ENCODE measurements around the gene SLC26A8. TPM values are rescaled to one million over a fixed set of nuclear protein-coding genes. Genes with fewer than 3 reads are reported as not detected.
A peak's percentile ranks its signal among the peaks of the same experiment; 100 is the strongest.

SLC26A8 gene
- total RNA-seq, 1 experiment from 2014 or later = not detected

- intact Hi-C loops (cut with micrococcal nuclease; ENCODE audit: unreplicated experiment) = loop anchor here (5.0 kb wide), 2 partner anchors 57 to 588 kb away; no protein-coding TSS in a partner anchor
- no TSS peak for BruUV-seq (replicated peaks)
- POLR2A ChIA-PET (ENCODE audit: unreplicated experiment) = interaction anchor here (0.6 to 0.7 kb wide), 2 partner anchors 60 to 215 kb away, joined by 3 read pairs; no protein-coding TSS in a partner anchor
- H3F3A ChIP-seq (ENCODE audit: insufficient read depth, low read depth) = peaks cover 19% of the 10 kb centered on the region; the same call in 1 of the 2 replicates
- H3K27ac ChIP-seq = peak overlapping the region; percentile 87
- no peaks in the 10 kb centered on the region for H3K9me3 ChIP-seq (ENCODE audit: insufficient read depth, low read depth)
- TF ChIP-seq EZH2 (IDR thresholded peaks at IDR 0.05; ENCODE audit: low read depth) = no peak
- TF ChIP-seq, protein P1, sequence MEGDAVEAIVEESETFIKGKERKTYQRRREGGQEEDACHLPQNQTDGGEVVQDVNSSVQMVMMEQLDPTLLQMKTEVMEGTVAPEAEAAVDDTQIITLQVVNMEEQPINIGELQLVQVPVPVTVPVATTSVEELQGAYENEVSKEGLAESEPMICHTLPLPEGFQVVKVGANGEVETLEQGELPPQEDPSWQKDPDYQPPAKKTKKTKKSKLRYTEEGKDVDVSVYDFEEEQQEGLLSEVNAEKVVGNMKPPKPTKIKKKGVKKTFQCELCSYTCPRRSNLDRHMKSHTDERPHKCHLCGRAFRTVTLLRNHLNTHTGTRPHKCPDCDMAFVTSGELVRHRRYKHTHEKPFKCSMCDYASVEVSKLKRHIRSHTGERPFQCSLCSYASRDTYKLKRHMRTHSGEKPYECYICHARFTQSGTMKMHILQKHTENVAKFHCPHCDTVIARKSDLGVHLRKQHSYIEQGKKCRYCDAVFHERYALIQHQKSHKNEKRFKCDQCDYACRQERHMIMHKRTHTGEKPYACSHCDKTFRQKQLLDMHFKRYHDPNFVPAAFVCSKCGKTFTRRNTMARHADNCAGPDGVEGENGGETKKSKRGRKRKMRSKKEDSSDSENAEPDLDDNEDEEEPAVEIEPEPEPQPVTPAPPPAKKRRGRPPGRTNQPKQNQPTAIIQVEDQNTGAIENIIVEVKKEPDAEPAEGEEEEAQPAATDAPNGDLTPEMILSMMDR (conservative IDR thresholded peaks at IDR 0.05) = no peak
- peaks cover 4% of the 10 kb centered on the region; the same call in 1 of the 2 replicates for H3K36me3 ChIP-seq (ENCODE audit: low read depth)
- no peaks in the 10 kb centered on the region for H3K9me2 ChIP-seq (ENCODE audit: insufficient read depth)
- H3K27me3 ChIP-seq (ENCODE audit: insufficient read depth, low read depth) = no peaks in the 10 kb centered on the region
- peak overlapping the region; percentile 95 for H2AFZ ChIP-seq
- H3K4me1 ChIP-seq (replicated peaks; ENCODE audit: insufficient read depth) = peaks cover 17% of the 10 kb centered on the region
- peak in 1 of 2 experiments; percentile 80 for DNase-seq
- H3K4me2 ChIP-seq = peak overlapping the region; percentile 96
- H3K4me3 ChIP-seq = peak overlapping the region; percentile 85
- peaks cover 5% of the 10 kb centered on the region; the same call in 1 of the 2 replicates for H4K20me1 ChIP-seq (ENCODE audit: insufficient read depth)
- peaks cover 69% of the 10 kb centered on the region for H3K79me2 ChIP-seq (ENCODE audit: low read depth)
- CTCF ChIA-PET = interaction anchor here (0.7 kb wide), 1 partner anchor 548 kb away, joined by 3 read pairs; no protein-coding TSS in a partner anchor
Measured at GRCh38 chr6:36029464-36029863, 5.0 kb upstream of the SLC26A8 start.

GRCh38 chr6:36028877-36029324, 4.5 kb upstream of the SLC26A8 start:
- ChIA-PET CTCF (interaction anchor here (0.7 kb wide), 1 partner anchor 548 kb away, joined by 3 read pairs; no protein-coding TSS in a partner anchor), POLR2A (ENCODE audit: unreplicated experiment) (interaction anchor here (0.6 to 0.7 kb wide), 3 partner anchors 61 to 214 kb away, joined by 3 to 4 read pairs (median 3); no protein-coding TSS in a partner anchor)
- no peaks in the 10 kb centered on the region for H3K27me3 ChIP-seq (ENCODE audit: insufficient read depth, low read depth)
- 0 out of 2 replicates have a peak, but pooled peaks cover 4% of the 10 kb centered on the region for H4K20me1 ChIP-seq (ENCODE audit: insufficient read depth)
- H3K36me3 ChIP-seq (ENCODE audit: low read depth) = peaks cover 4% of the 10 kb centered on the region; the same call in 1 of the 2 replicates
- TF ChIP-seq, protein P1 (conservative IDR thresholded peaks at IDR 0.05) = no peak
- TF ChIP-seq EZH2 (IDR thresholded peaks at IDR 0.05; ENCODE audit: low read depth) = no peak
- DNase-seq = peak; percentile 50 to 61
- peak overlapping the region; percentile 87 for H3K27ac ChIP-seq
- H3K9me2 ChIP-seq (ENCODE audit: insufficient read depth) = no peaks in the 10 kb centered on the region
- no peaks in the 10 kb centered on the region for H3K9me3 ChIP-seq (ENCODE audit: insufficient read depth, low read depth)
- peak overlapping the region; percentile 85 for H3K4me3 ChIP-seq
- peaks cover 19% of the 10 kb centered on the region; the same call in 1 of the 2 replicates for H3F3A ChIP-seq (ENCODE audit: insufficient read depth, low read depth)
- BruUV-seq (replicated peaks) = TSS peak; percentile 51
- peak overlapping the region; percentile 95 for H2AFZ ChIP-seq
- peak overlapping the region; percentile 96 for H3K4me2 ChIP-seq
- peaks cover 63% of the 10 kb centered on the region for H3K79me2 ChIP-seq (ENCODE audit: low read depth)
- intact Hi-C loops (cut with micrococcal nuclease; ENCODE audit: unreplicated experiment) = loop anchor here (5.0 kb wide), 2 partner anchors 57 to 588 kb away; no protein-coding TSS in a partner anchor
- peaks cover 15% of the 10 kb centered on the region for H3K4me1 ChIP-seq (replicated peaks; ENCODE audit: insufficient read depth)

DNA sequence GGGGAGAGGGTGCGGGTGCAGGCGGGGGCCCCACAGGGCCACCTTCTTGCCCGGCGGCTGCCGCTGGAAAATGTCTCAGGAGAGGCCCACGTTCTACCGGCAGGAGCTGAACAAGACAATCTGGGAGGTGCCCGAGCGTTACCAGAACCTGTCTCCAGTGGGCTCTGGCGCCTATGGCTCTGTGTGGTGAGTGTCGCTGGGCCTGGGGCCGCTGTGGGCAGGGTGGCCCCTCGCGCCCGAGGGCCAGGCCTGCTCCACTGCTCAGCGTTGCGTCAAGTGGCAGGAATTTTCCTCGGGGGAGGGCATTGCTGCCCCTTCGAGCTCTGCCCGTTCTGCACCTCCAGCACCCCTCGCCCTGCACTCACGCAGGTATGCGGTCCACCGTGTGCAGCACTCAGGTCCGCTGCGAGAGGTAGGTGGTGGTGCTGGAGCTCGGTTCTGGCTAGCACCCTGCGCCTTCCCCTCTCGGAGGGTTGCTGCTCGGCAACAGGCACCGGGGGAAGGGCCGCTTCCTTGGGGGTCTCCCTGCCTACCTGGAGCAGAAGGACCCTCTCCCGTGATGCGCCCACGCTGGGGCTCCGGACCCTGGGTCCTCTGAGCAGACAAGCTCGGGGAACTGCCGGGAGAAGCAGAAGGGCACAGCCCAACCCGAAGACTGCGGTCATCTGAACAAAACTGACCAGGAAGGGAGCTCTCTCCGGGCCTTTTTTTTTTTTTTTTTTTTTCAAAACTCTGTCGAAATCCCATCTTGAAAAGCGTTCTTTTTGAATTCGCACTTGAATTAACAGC, 3.8 kb upstream of the SLC26A8 start:
- Histone ChIP-seq H2AFZ (peak overlapping the region; percentile 95), H3K79me2 (ENCODE audit: low read depth) (peaks cover 57% of the 10 kb centered on the region), H3K36me3 (ENCODE audit: low read depth) (peaks cover 4% of the 10 kb centered on the region; the same call in 1 of the 2 replicates), H3K4me1 (replicated peaks; ENCODE audit: insufficient read depth) (peaks cover 9% of the 10 kb centered on the region), H4K20me1 (ENCODE audit: insufficient read depth) (0 out of 2 replicates have a peak, but pooled peaks cover 4% of the 10 kb centered on the region), H3K4me2 (peak overlapping the region; percentile 96), H3K9me3 (ENCODE audit: insufficient read depth, low read depth) (no peaks in the 10 kb centered on the region), H3K27ac (peak overlapping the region; percentile 87), H3K27me3 (ENCODE audit: insufficient read depth, low read depth) (no peaks in the 10 kb centered on the region), H3F3A (ENCODE audit: insufficient read depth, low read depth) (peaks cover 19% of the 10 kb centered on the region; the same call in 1 of the 2 replicates), H3K9me2 (ENCODE audit: insufficient read depth) (no peaks in the 10 kb centered on the region), H3K4me3 (peak overlapping the region; percentile 85)
- DNase-seq = peak in 1 of 2 experiments; percentile 32
- no TSS peak for BruUV-seq (replicated peaks)
- TF ChIP-seq, protein P1 (conservative IDR thresholded peaks at IDR 0.05) = no peak
- no peak for TF ChIP-seq EZH2 (IDR thresholded peaks at IDR 0.05; ENCODE audit: low read depth)
- intact Hi-C loops (cut with micrococcal nuclease; ENCODE audit: unreplicated experiment) = loop anchor here (5.0 kb wide), 2 partner anchors 56 to 589 kb away; no protein-coding TSS in a partner anchor
- ChIA-PET CTCF (interaction anchor here (0.6 to 0.7 kb wide), 4 partner anchors 37 to 506 kb away, joined by 3 to 5 read pairs (median 4); no protein-coding TSS in a partner anchor), POLR2A (ENCODE audit: unreplicated experiment) (interaction anchor here (0.6 to 1.0 kb wide), 4 partner anchors 101 to 552 kb away, joined by 4 to 22 read pairs (median 6); no protein-coding TSS in a partner anchor)
